ENCODE results near the gene RIF1.

RIF1 gene

GRCh38 chr2:151523850-151524249 lies 114.1 kb downstream of the RIF1 start:
- no peak for DNase-seq

- DNase-seq = peak in 2 of 4 experiments; percentile 3 to 8
These were observed 116.2 kb downstream of the RIF1 start for GRCh38 chr2:151525821-151526373.

DNA sequence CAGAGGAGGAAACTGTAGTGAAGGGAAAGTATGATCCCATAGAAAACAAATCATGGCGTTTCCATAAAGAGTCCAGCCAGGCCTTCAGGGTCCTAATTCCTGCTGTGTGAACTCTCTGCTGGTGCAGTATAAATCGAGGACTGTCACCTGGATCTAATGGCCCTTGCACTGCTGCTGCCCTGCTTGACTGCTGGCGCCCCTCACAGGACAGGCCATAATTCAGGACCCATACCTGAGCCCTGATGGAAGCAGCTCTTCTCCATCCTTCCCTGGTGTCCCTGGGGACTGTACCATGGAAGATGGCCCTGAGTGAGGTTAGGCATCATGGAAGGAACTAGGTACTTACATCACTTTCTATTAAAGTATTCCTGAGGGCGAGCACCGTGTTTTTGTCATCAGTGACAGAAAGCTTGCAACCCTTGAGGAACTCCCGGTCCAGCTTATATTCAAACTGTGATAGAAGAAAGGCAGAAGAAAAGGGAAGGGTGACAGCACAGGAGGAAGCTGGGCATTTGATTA lies 116.9 kb downstream of the RIF1 start:
- no peak for DNase-seq

All from suppressor macrophage (primary cell).